HCT116 (cell line): ENCODE results near the gene PGAM5. TPM values are rescaled to one million over a fixed set of nuclear protein-coding genes. Genes with fewer than 3 reads are reported as not detected.

Source experiments
- ATAC-seq: fragments of 200-7000 bp; cut with Tn5 transposase; 2 replicates; pipeline ENCODE4 v1.9.1; 2020; ENCODE audit warnings: mild to moderate bottlenecking, moderate library complexity
- BruUV-seq: library from RNA; stranded (reverse); fragments of 400-500 nt; replicated peaks from 2 replicates; lab custom pipeline; 2021; lab: Mats Ljungman, UMichigan
- CTCF ChIA-PET: fragments of 300-600 bp; sonication (Branson Sonifier 250); formaldehyde crosslinking; loops from one replicate; lab custom pipeline; 2021; ENCODE audit warnings: antibody characterized with exemption; lab: Charles Lee
- POLR2A ChIA-PET: fragments of 300-600, 350-600 bp; sonication (Branson Sonifier 250); formaldehyde crosslinking; loops from one replicate; lab custom pipeline; 2021; ENCODE audit warnings: antibody characterized with exemption; lab: Charles Lee
- RAD21 ChIA-PET, 2 experiments: fragments of 300-600 bp; sonication (Branson Sonifier 250); formaldehyde crosslinking; loops; one replicate each; lab custom pipeline; 2023; ENCODE audit warnings: low total read pairs in 2 of 2; ENCODE audit not compliant: uncharacterized antibody in 2 of 2, unreplicated experiment in 2 of 2, low non-redundant PET in 1 of 2; lab: Charles Lee
- DNase-seq: peaks from one replicate; pipeline ENCODE4 v3.0.0-alpha.2; 2010; ENCODE audit warnings: low read depth, low spot score
- H2AFZ ChIP-seq: fragments of 200-600 bp; shearing (Covaris generic), sonication (generic); 2 replicates; pipeline ENCODE4 v1.6.1; 2017; ENCODE audit warnings: low read depth, mixed run types, mixed read lengths, antibody characterized with exemption, low read length; ENCODE audit not compliant: poor library complexity, severe bottlenecking
- H3K27ac ChIP-seq: 2 replicates; pipeline ENCODE4 v1.5.1; 2012; ENCODE audit warnings: low read depth, low read length
- H3K27me3 ChIP-seq: fragments of 200-600 bp; sonication (generic); 2 replicates; pipeline ENCODE4 v1.6.1; 2016; ENCODE audit warnings: mixed run types, low read length, mixed read lengths; ENCODE audit not compliant: insufficient read depth
- H3K36me3 ChIP-seq, 2 experiments: fragments of 200-500 bp in 1 of 2; fragments of 200-600 bp in 1 of 2; sonication (Bioruptor generic) in 1 of 2; sonication (generic) in 1 of 2; 2 replicates each; pipeline versions ENCODE4 v1.5.1 to v1.6.1; 2014 to 2016; ENCODE audit warnings: low read length in 2 of 2, inconsistent platforms in 1 of 2, mixed read lengths in 1 of 2, mixed run types in 1 of 2; ENCODE audit not compliant: insufficient read depth in 2 of 2, control insufficient read depth in 1 of 2
- H3K4me1 ChIP-seq, 2 experiments: fragments of 200-600 bp in 1 of 2; sonication (generic) in 1 of 2; 2 replicates each; pipeline versions ENCODE4 v1.5.1 to v1.6.1; 2012 to 2017; ENCODE audit warnings: low read length in 2 of 2, inconsistent platforms in 1 of 2, mild to moderate bottlenecking in 1 of 2, mixed read lengths in 1 of 2, mixed run types in 1 of 2, moderate library complexity in 1 of 2; ENCODE audit not compliant: insufficient read depth in 2 of 2, control insufficient read depth in 1 of 2
- H3K4me2 ChIP-seq: fragments of 200-600 bp; sonication (generic); 2 replicates; pipeline ENCODE4 v1.6.1; 2017; ENCODE audit warnings: mixed run types, low read length, mixed read lengths
- H3K4me3 ChIP-seq, 2 experiments: fragments of 200-600 bp in 1 of 2; sonication (generic) in 1 of 2; replicated peaks in 1 of 2; 2 replicates each; pipeline ENCODE4 v1.5.1; 2011 to 2016; ENCODE audit warnings: low read length in 2 of 2, control low read depth in 1 of 2, low read depth in 1 of 2, mild to moderate bottlenecking in 1 of 2, mixed read lengths in 1 of 2, mixed run types in 1 of 2
- H3K79me2 ChIP-seq: fragments of 200-600 bp; sonication (generic); 2 replicates; pipeline ENCODE4 v1.6.1; 2017; ENCODE audit warnings: mild to moderate bottlenecking, mixed run types, low read length, moderate library complexity, mixed read lengths; ENCODE audit not compliant: insufficient read depth
- H3K9ac ChIP-seq: fragments of 200-600 bp; sonication (generic); 2 replicates; pipeline ENCODE4 v1.6.1; 2016; ENCODE audit warnings: low read length, mixed read lengths
- H3K9me2 ChIP-seq: fragments of 200-600 bp; sonication (generic), shearing (Covaris generic); 2 replicates; pipeline ENCODE4 v1.6.1; 2017; ENCODE audit warnings: mixed run types, mild to moderate bottlenecking, moderate library complexity; ENCODE audit not compliant: insufficient read depth
- H3K9me3 ChIP-seq, 2 experiments: fragments of 200-500 bp in 1 of 2; fragments of 200-600 bp in 1 of 2; sonication (Bioruptor generic) in 1 of 2; sonication (generic) in 1 of 2; 2 replicates each; pipeline ENCODE4 v1.6.1; 2014 to 2017; ENCODE audit warnings: low read length in 2 of 2, mixed read lengths in 2 of 2, inconsistent platforms in 1 of 2, low read depth in 1 of 2, mild to moderate bottlenecking in 1 of 2, mixed run types in 1 of 2, moderate library complexity in 1 of 2; ENCODE audit not compliant: control insufficient read depth in 1 of 2, insufficient read depth in 1 of 2
- H4K20me1 ChIP-seq: fragments of 200-600 bp; sonication (generic), shearing (Covaris generic); 2 replicates; pipeline ENCODE4 v1.6.1; 2017; ENCODE audit warnings: mixed run types, mild to moderate bottlenecking, moderate library complexity; ENCODE audit not compliant: insufficient read depth
- CBX3 ChIP-seq: IDR thresholded peaks from 2 replicates; pipeline ENCODE4 v1.6.1; 2012; ENCODE audit warnings: low read depth
- CEBPB ChIP-seq: IDR thresholded peaks from 2 replicates; pipeline ENCODE4 v1.6.1; 2012; ENCODE audit warnings: low read depth
- ELF1 ChIP-seq: IDR thresholded peaks from 2 replicates; pipeline ENCODE4 v1.6.1; 2012; ENCODE audit warnings: low read depth, borderline replicate concordance
- EZH2 ChIP-seq: fragments of 200-600 bp; sonication (generic); IDR thresholded peaks from 2 replicates; pipeline ENCODE4 v1.6.1; 2017; ENCODE audit warnings: antibody characterized with exemption, mixed run types
- EZH2phosphoT487 ChIP-seq: fragments of 200-600 bp; IDR thresholded peaks from 2 replicates; pipeline ENCODE4 v1.6.1; 2018; ENCODE audit warnings: antibody characterized with exemption, borderline replicate concordance
- FOSL1 ChIP-seq: IDR thresholded peaks from 2 replicates; pipeline ENCODE4 v1.6.1; 2012; ENCODE audit warnings: low read depth
- POLR2A ChIP-seq: IDR thresholded peaks from 2 replicates; pipeline ENCODE4 v1.7.0; 2011; ENCODE audit warnings: borderline replicate concordance; ENCODE audit not compliant: insufficient read depth, insufficient read length; ENCODE audit errors: extremely low read depth
- POLR2AphosphoS5 ChIP-seq: IDR thresholded peaks from 2 replicates; pipeline ENCODE4 v1.6.1; 2011; ENCODE audit warnings: mild to moderate bottlenecking, low read depth, low read length, moderate library complexity
- RAD21 ChIP-seq: IDR thresholded peaks from 2 replicates; pipeline ENCODE4 v1.6.1; 2012; ENCODE audit warnings: low read depth, mild to moderate bottlenecking
- SIN3A ChIP-seq: IDR thresholded peaks from 2 replicates; pipeline ENCODE4 v1.6.1; 2012; ENCODE audit warnings: low read depth
- SRF ChIP-seq: IDR thresholded peaks from 2 replicates; pipeline ENCODE4 v1.6.1; 2012; ENCODE audit warnings: low read depth
- ZFX ChIP-seq: fragments of 450-650 bp; IDR thresholded peaks from 2 replicates; pipeline ENCODE4 v1.6.1; 2017
- ZNF274 ChIP-seq: fragments of 200-500 bp; sonication (Bioruptor generic); IDR thresholded peaks from 2 replicates; pipeline ENCODE4 v1.6.1; 2014; ENCODE audit warnings: mild to moderate bottlenecking, low read depth, low read length, inconsistent platforms
- intact Hi-C: fragments of 100-400 bp; cut with micrococcal nuclease; formaldehyde crosslinking; loops from 2 replicates; pipeline ENCODE4 v1.10.0; 2022
- total RNA-seq: library from RNA; stranded (reverse); gene quantifications from one replicate; pipeline ENCODE4 v1.2.1, GENCODE V29; 2021; ENCODE audit not compliant: unreplicated experiment
- TF ChIP-seq, protein P1 (sequence below): IDR thresholded peaks from 2 replicates; pipeline ENCODE4 v1.6.1; 2012
- TF ChIP-seq, protein P2 (sequence below): IDR thresholded peaks from 2 replicates; pipeline ENCODE4 v1.6.1; 2012

The PGAM5 gene
- total RNA-seq, 1 experiment from 2014 or later: 98.3 TPM

DNA sequence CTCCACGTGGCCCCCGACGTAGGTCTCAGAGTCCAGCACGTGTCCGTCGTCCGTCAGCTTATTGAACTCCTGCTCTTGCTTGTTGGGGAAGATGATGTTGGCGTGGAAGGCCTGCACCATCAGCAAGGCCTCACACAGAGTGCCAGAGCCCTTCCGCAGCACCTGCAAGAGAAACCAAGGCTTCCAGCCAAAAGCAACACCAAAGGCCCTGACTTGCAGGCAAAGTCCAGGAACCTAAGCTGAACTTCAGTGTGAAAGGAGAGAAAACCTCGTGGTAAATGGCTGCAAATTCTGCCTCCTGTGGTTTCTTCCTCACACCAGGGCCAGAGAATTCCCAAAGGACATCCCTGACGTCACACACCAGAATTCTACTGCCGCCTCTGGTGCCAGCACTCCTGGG lies 38.0 kb upstream of the PGAM5 start:
- Histone ChIP-seq H3K9me2 (no peaks in the 10 kb centered on the region), H3K4me3 (no peak overlapping the region), H3K4me1 (no peaks in the 10 kb centered on the region), H3K9ac (no peak overlapping the region), H3K27me3 (no peaks in the 10 kb centered on the region), H4K20me1 (no peaks in the 10 kb centered on the region), H3K36me3 (peaks cover 52 to 64% of the 10 kb centered on the region in 2 experiments), H2AFZ (no peak overlapping the region), H3K4me2 (no peak overlapping the region), H3K27ac (no peak overlapping the region), H3K79me2 (peaks cover 22% of the 10 kb centered on the region), H3K9me3 (no peaks in the 10 kb centered on the region)
- ChIA-PET RAD21 (no interaction called here), POLR2A (no interaction called here), CTCF (no interaction called here)
- ATAC-seq (no peak), DNase-seq (no peak)
- TF ChIP-seq ELF1: no peak
- TF ChIP-seq FOSL1: no peak
- TF ChIP-seq POLR2A: no peak
- no peak for TF ChIP-seq ZNF274
- TF ChIP-seq SRF: no peak
- TF ChIP-seq CEBPB: no peak
- no peak for TF ChIP-seq SIN3A
- TF ChIP-seq CBX3: no peak
- intact Hi-C loops: no loop called here
- no TSS peak for BruUV-seq

DNA sequence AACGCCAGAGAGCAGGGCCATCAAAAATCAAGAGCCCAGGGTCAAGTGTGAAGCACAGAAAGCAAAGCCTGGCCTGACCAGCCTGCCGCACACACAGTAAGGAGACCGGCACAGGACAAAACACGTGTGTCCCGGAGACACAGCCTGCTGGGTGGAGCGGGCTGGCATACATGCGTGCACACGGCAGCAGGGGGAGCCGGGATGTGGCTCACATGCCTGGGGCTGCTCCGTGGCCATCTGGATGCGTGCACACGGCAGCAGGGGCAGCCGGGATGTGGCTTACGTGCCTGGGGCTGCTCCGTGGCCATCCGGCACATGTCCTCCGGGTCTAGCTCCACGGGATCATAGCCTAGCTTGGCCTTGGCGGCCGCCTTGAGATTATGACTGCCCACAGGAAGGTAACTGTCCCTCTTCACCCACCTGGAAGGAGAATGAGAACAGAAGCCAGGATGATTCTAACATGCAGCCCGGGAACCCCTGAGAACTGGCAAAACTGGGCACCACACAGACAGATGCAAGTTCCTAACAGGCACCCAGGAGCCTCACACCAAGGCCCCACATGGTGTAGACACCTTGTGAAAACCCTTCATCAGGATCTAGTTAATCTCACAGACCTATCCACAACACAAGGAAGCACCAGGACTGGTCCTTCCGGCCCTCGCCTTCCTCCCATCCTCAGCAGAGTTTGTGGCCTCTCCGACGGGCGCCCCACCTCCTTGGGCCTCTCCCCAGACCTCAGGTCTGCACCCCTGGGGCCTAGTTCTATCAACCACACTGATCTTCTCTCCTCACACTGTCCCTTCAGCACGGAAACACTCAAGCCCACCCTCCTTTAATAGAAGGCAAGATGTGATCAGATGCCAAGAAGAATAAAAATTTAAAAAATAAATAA lies 37.1 kb upstream of the PGAM5 start:
- H2AFZ ChIP-seq: no peak overlapping the region
- no peak overlapping the region for H3K27ac ChIP-seq
- BruUV-seq: no TSS peak
- ChIA-PET CTCF (no interaction called here), POLR2A (no interaction called here), RAD21 (no interaction called here)
- intact Hi-C loops: no loop called here
- no peaks in the 10 kb centered on the region for H3K27me3 ChIP-seq
- no peak overlapping the region for H3K9ac ChIP-seq
- no peak for DNase-seq
- H3K9me2 ChIP-seq: no peaks in the 10 kb centered on the region
- no peaks in the 10 kb centered on the region for H4K20me1 ChIP-seq
- H3K4me3 ChIP-seq: no peak overlapping the region
- TF ChIP-seq RAD21: no peak
- TF ChIP-seq, protein P1, sequence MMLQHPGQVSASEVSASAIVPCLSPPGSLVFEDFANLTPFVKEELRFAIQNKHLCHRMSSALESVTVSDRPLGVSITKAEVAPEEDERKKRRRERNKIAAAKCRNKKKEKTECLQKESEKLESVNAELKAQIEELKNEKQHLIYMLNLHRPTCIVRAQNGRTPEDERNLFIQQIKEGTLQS: no peak
- TF ChIP-seq FOSL1: no peak
- TF ChIP-seq, protein P2, sequence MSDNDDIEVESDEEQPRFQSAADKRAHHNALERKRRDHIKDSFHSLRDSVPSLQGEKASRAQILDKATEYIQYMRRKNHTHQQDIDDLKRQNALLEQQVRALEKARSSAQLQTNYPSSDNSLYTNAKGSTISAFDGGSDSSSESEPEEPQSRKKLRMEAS: no peak
- TF ChIP-seq POLR2AphosphoS5: no peak
- TF ChIP-seq CEBPB: no peak
- TF ChIP-seq EZH2: no peak
- TF ChIP-seq ZFX: no peak
- no peak for TF ChIP-seq EZH2phosphoT487
- TF ChIP-seq CBX3: no peak
- H3K36me3 ChIP-seq: peaks cover 53 to 60% of the 10 kb centered on the region in 2 experiments
- peaks cover 31% of the 10 kb centered on the region for H3K79me2 ChIP-seq
- no peak overlapping the region for H3K4me2 ChIP-seq
- H3K4me1 ChIP-seq: no peaks in the 10 kb centered on the region
- H3K9me3 ChIP-seq: no peaks in the 10 kb centered on the region
- no peak for ATAC-seq
